GM12875 (cell line): Measurements from ENCODE around the gene SMYD1.

ENCODE experiments used
- H3K4me3 ChIP-seq: one replicate; pipeline ENCODE4 v1.5.1; 2011; ENCODE audit warnings: low read depth, low read length, control low read depth
- CTCF ChIP-seq: IDR thresholded peaks from 2 replicates; pipeline ENCODE4 v1.5.1; 2011; ENCODE audit warnings: low read depth, mild to moderate bottlenecking, control low read depth, inconsistent platforms, low read length, moderate library complexity, borderline replicate concordance; ENCODE audit not compliant: insufficient read depth

The SMYD1 gene

GRCh38 chr2:88131201-88131998 is 63.8 kb downstream of the SMYD1 start:
- no peak for TF ChIP-seq CTCF
- no peak overlapping the region for H3K4me3 ChIP-seq

GRCh38 chr2:88131999-88132368 is 64.4 kb downstream of the SMYD1 start:
- H3K4me3 ChIP-seq, result no peak overlapping the region
- no peak for TF ChIP-seq CTCF

GRCh38 chr2:88133875-88134274 is 66.2 kb downstream of the SMYD1 start:
- no peak for TF ChIP-seq CTCF
- no peak overlapping the region for H3K4me3 ChIP-seq

GRCh38 chr2:88136817-88137216 is 69.2 kb downstream of the SMYD1 start:
- no peak for TF ChIP-seq CTCF
- no peak overlapping the region for H3K4me3 ChIP-seq

- no peak for TF ChIP-seq CTCF
Measured at GRCh38 chr2:88137833-88138232, 70.2 kb downstream of the SMYD1 start.

GRCh38 chr2:88139203-88139702 is 71.6 kb downstream of the SMYD1 start:
- no peak for TF ChIP-seq CTCF

More at GRCh38 chr2:88137833-88138232, 70.2 kb downstream of the SMYD1 start:
- H3K4me3 ChIP-seq, result no peak overlapping the region

GRCh38 chr2:88139804-88140203 is 72.2 kb downstream of the SMYD1 start:
- H3K4me3 ChIP-seq, result no peak overlapping the region
- TF ChIP-seq CTCF, result no peak

More at GRCh38 chr2:88139203-88139702, 71.6 kb downstream of the SMYD1 start:
- H3K4me3 ChIP-seq, result no peak overlapping the region
